ENCODE data around the gene PROCA1. TPM values are rescaled to one million over a fixed set of nuclear protein-coding genes. Genes with fewer than 3 reads are reported as not detected.
"Not testable (repeated sequence)": the region's sequence is repeated elsewhere in the genome, so short reads cannot be mapped to it uniquely, and the experiment has no call there.

PROCA1 gene
- total RNA-seq, 2 donors from 2014 or later: 5.7 to 6.4 TPM

DNA sequence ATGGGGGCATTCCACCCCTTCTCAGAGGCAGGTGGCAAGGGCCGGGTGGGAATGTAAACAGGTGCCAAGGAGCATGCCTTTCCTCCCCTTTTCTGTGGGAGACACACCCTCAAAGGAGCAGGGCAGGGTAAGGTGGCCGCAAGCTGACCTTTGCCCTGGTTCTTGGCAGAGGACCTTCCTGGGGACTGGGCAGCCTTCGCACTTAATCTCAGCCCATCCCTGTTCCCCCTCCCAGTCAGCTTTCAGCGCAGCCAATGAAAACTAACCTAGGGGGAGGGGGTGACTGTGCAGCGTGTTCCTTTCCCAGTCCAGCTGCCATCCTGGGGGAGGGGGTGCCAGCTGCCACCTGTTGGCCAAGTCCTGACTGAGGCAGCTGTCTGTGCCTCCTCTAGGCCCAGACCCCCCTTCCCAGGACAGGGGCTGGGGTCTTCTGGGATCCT lies 34.9 kb upstream of the PROCA1 start:
- Mint-ChIP-seq H3K36me3 (peaks cover 8 to 38% of the 10 kb centered on the region in 2 donors), H3K9me3 (no peaks in the 10 kb centered on the region), H3K27ac (peak overlapping the region; percentile 85 to 86)
- no peak for ATAC-seq
- no peak for DNase-seq (ENCODE audit: low spot score in 2 of 2)

- ATAC-seq: no peak
- Mint-ChIP-seq H3K36me3 (peaks cover 6 to 38% of the 10 kb centered on the region in 2 donors), H3K27ac (peak overlapping the region; percentile 85 to 86), H3K9me3 (no peaks in the 10 kb centered on the region)
- no peak for DNase-seq (ENCODE audit: low spot score in 2 of 2)
Measured at GRCh38 chr17:28745786-28746411, 34.2 kb upstream of the PROCA1 start.

DNA sequence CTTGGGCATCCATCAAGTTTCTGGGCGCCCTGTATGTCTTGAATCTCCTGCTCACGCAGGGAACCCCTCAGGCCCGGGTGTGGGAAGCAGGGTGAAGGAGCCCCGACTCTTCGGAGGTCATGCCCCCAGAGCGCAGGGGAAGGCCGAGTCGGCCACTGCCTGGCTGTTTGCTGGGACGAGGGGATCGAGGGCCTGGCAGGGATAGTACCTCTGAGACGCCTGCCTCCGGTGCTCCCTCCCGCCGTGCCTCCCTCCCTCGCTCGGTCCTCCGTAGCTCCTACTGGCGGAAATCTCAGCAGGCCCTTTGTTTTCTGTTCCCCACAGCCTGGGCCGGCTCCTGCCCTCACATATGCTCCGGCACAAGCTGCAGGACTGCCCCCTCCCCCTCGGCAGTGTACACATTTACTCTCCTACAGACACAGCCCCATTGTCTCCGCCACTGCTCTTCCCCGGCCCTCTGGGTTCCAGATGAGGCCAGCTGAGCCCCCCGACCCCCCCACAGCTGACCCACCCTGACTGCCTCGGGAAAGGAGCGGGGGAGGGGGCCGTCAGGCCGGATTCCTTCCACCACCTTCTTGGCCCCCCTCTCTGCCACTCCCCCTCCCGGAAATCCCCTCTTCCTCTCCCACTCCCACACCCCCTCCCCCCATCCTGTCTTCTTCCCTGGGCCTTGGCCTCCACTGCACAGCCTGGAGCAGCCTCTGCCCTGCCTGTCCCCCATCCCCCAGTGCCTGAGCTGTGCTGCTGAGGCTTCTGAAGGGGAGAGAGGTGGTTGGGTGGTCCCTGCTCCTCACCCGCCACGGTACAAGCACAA lies 33.5 kb upstream of the PROCA1 start:
- DNase-seq (ENCODE audit: low spot score in 2 of 2) (no peak), ATAC-seq (peak in 1 of 2 donors; percentile 3)
- Mint-ChIP-seq H3K27ac (peak overlapping the region; percentile 86 to 90), H3K9me3 (no peaks in the 10 kb centered on the region), H3K36me3 (peaks cover 12 to 38% of the 10 kb centered on the region in 2 donors)

DNA sequence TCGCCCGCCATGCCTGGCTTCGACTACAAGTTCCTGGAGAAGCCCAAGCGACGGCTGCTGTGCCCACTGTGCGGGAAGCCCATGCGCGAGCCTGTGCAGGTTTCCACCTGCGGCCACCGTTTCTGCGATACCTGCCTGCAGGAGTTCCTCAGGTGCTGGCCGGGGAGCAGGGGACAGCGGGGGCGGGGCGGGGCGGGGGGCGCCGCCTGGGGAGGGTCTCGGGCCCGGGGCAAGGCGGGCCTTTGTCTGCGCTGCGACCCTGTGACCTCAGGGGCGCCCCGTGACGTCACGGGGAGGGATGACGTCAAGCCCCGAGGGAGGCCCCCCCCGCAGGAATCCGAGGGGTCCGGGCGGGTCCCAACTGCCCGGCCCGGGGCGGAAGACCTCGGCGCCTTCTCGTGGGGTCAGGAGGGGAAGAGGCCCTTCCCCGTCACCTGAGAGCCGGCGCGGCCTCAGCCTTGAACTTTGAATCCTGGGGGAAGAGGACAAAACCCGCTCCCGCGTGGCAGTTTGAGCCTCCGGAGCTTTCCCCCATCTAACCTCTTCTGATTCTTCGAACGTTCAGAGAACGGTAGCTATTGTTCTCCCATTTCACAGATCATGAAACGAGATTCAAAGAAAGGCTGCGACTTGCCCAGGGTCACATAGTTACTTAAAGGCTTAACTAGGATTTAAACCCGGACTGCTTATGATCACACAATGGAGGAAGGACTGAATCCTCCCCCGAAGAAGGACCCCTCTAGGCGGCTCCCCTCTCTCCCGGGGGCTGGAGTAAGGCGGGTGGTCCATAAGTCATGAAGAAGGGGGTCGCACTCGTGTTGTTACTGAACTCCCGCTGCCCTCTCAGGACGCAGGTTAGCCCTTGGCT lies 32.6 kb upstream of the PROCA1 start:
- H3K9me3 Mint-ChIP-seq: no peaks in the 10 kb centered on the region
- ATAC-seq (peak; percentile 35 to 40), DNase-seq (ENCODE audit: low spot score in 2 of 2) (peak; percentile 57 to 75)
- H3K36me3 Mint-ChIP-seq: peaks cover 19 to 38% of the 10 kb centered on the region in 2 donors
- H3K27ac Mint-ChIP-seq: peak overlapping the region; percentile 86 to 90

DNA sequence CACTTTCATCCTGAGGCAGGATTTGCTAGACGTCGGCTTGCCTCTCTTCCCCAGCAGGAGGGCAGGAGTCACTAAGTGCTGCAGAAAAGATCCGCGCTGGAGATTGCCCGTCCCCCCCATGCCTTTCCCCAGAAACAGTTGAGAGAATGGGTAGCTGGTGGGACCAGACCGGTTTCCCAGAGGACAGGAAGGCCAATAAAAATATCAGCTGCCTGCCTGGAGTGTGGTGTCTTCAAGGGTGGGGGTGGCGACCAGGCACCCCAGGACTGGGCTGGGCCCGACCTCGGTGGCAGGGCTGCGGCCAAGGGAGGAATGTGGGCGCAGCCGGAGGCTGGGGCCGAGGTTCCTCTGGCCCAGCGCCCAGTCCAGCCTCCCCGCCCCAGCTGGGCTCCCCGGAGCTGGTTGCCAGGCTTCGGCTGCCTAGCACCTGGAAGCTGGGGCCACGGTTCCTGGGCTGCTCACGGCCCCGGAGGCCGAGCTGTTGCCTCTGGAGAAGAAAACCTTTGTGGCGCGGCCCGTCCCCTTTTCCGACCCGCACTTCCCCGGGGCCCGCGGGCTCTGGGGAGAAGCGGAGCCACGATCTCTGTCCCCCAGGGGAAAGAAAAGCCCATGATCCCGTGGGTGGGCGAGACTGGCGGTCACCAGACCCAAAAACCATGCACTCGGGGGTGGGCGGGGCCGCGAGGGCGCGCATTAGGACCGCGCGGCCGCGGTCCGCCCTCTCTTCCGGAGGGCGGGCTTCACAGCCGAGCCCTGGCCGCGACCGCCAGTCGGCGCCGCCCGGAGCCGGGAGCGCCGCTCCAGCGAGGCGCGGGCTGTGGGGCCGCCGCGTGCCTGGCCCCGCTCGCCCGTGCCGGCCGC lies 31.8 kb upstream of the PROCA1 start, which contains the start of gene TRAF4:
Gene TRAF4 (plus strand): TSS at position 769 of the 861 bp plus-strand sequence. CDS start 102 bp downstream, outside the sequence.
- DNase-seq (ENCODE audit: low spot score in 2 of 2) (peak; percentile 80 to 81), ATAC-seq (peak; percentile 87 to 89)
- Mint-ChIP-seq H3K36me3 (peaks cover 28 to 32% of the 10 kb centered on the region in 2 donors), H3K9me3 (no peaks in the 10 kb centered on the region), H3K27ac (peak within 1 kb of the TSS; percentile 86 to 90)

GRCh38 chr17:28741358-28742349 lies 30.0 kb upstream of the PROCA1 start:
- peak in 1 of 2 donors; percentile 54 for DNase-seq (ENCODE audit: low spot score in 2 of 2)
- H3K27ac Mint-ChIP-seq: peak overlapping the region in 1 of 2 donors; percentile 72
- H3K36me3 Mint-ChIP-seq: peaks cover 18 to 40% of the 10 kb centered on the region in 2 donors
- no peak for ATAC-seq
- no peaks in the 10 kb centered on the region for H3K9me3 Mint-ChIP-seq

DNA sequence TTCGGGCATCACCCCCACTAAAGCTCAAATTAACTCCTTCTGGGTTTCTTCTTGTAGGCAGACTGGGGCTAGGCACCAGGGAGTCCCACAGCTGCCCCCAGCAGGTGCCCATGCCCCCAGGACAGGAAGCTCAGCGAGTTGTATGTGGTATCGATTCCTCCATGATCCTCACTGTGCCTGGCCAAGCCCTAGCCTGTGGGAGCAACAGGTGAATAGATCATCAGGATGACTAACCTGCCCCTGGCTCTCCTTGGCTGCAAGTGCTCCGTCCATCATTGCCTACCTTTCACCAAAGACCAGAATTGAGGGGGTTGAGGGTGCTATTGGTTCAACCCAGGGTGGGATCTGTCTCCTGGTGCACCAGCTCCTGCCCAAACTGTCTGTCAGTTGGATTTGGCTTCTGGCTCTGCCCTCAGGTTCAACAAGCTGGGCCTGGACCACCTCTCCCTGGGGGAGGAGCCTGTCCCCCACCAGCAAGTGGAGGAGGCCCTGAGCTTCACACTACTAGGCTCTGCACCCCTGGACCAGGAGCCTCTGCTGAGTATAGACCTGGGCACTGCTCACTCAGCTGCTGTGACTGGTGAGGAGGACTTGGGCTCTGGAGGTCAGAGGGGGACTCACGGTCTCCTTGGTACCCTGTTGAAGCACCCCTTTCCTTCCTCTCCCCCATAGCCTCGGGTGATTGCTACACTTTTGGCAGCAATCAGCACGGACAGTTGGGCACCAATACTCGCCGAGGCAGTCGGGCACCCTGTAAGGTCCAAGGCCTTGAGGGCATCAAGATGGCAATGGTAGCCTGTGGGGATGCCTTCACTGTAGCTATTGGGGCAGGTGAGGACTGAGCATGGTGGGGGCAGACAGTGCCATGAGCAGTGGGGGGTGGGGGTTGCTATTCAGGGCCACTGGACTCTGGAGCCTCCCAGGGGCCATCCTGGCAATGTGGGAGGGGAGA lies 29.0 kb upstream of the PROCA1 start:
- peaks cover 10 to 40% of the 10 kb centered on the region in 2 donors for H3K36me3 Mint-ChIP-seq
- H3K27ac Mint-ChIP-seq: no peak overlapping the region

GRCh38 chr17:28738680-28739384 lies 27.1 kb upstream of the PROCA1 start:
- Mint-ChIP-seq H3K27ac (peak overlapping the region; percentile 33 to 68), H3K36me3 (peaks cover 0 to 34% of the 10 kb centered on the region in 2 donors), H3K9me3 (no peaks in the 10 kb centered on the region)
- ATAC-seq (peak; percentile 46), DNase-seq (ENCODE audit: low spot score in 2 of 2) (no peak)

More for the DNA sequence above, 29.0 kb upstream of the PROCA1 start:
- no peaks in the 10 kb centered on the region for H3K9me3 Mint-ChIP-seq
- peak in 1 of 2 donors; percentile 53 for DNase-seq (ENCODE audit: low spot score in 2 of 2)
- no peak for ATAC-seq

DNA sequence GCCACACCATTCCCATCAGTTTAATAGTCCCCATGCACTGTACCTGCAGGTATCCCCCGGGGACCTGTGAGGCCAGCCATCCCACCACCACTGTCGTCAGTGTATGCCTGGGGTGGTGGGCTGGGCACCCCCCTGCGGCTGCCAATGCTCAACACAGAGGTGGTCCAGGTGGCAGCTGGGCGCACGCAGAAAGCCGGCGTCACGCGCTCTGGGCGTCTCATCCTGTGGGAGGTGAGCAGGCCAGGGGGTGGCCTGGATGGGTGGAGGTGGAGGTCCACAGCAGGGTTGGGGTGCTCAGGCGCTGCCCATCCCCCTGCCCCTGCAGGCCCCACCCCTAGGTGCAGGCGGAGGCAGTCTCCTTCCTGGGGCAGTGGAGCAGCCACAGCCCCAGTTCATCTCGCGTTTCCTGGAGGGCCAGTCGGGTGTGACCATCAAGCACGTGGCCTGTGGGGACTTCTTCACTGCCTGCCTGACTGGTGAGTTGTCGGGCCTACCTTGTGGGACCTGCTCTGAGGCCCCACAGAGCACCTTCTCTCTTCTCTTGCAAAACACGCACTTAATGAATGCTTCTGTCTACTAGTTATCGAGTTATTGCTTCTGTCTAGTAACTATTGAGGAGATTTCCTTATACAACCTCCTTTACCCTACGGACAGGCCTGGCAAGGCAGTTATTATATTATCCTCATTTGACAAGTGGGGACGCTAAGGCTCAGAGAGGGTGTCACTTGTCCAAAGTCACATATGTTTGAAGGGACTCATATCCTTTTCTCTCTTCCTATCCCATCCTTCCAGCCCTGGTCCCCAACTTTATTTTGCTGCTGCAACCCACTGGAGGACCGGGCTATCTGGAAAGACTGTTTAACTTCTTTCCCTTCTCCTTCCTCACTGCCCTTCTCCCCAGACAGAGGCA lies 26.3 kb upstream of the PROCA1 start:
- Mint-ChIP-seq H3K36me3 (peaks cover 0 to 34% of the 10 kb centered on the region in 2 donors), H3K9me3 (no peaks in the 10 kb centered on the region), H3K27ac (peak overlapping the region; percentile 33 to 68)
- no peak for DNase-seq (ENCODE audit: low spot score in 2 of 2)
- ATAC-seq: no peak

GRCh38 chr17:28737316-28737715 lies 25.6 kb upstream of the PROCA1 start:
- DNase-seq (ENCODE audit: low spot score in 2 of 2): no peak
- H3K9me3 Mint-ChIP-seq: no peaks in the 10 kb centered on the region
- H3K36me3 Mint-ChIP-seq: peaks cover 0 to 34% of the 10 kb centered on the region in 2 donors
- no peak for ATAC-seq
- no peak overlapping the region for H3K27ac Mint-ChIP-seq

- DNase-seq (ENCODE audit: low spot score in 2 of 2); H3K27ac Mint-ChIP-seq; H3K9me3 Mint-ChIP-seq; ATAC-seq: not testable (repeated sequence)
- H3K36me3 Mint-ChIP-seq: peaks cover 0 to 34% of the 10 kb centered on the region in 2 donors
Measured at GRCh38 chr17:28735913-28736769, 24.5 kb upstream of the PROCA1 start.

All from activated naive CD4-positive, alpha-beta T cell treated with anti-CD3 and anti-CD28 coated beads, Interleukin-2, amount 50 U/mL, for 72 hours (primary cell).